Progenitor cell of endocrine pancreas (in vitro differentiated cells): ENCODE results near the gene TSPAN4. TPM values are rescaled to one million over a fixed set of nuclear protein-coding genes. Genes with fewer than 3 reads are reported as not detected.

Source experiments
- DNase-seq: peaks from one replicate; pipeline ENCODE4 v3.0.0; 2021; ENCODE audit warnings: low spot score; ENCODE audit not compliant: unreplicated experiment
- H3K27ac Mint-ChIP-seq: 2 replicates; pipeline ENCODE4 v1.8.0; 2021; ENCODE audit warnings: mild to moderate bottlenecking, moderate library complexity, mixed read lengths
- H3K27me3 Mint-ChIP-seq: 2 replicates; pipeline ENCODE4 v1.8.0; 2021; ENCODE audit warnings: mixed read lengths
- H3K36me3 Mint-ChIP-seq: 2 replicates; pipeline ENCODE4 v1.8.0; 2022; ENCODE audit warnings: mixed read lengths; ENCODE audit not compliant: insufficient read depth
- H3K4me1 Mint-ChIP-seq: 2 replicates; pipeline ENCODE4 v1.8.0; 2021; ENCODE audit warnings: low read depth, mixed read lengths
- H3K4me3 Mint-ChIP-seq: 2 replicates; pipeline ENCODE4 v1.8.0; 2021; ENCODE audit warnings: low read depth, mild to moderate bottlenecking, moderate library complexity, mixed read lengths
- H3K9me3 Mint-ChIP-seq: 2 replicates; pipeline ENCODE4 v1.8.0; 2021; ENCODE audit warnings: low read depth, mixed read lengths
- CTCF ChIP-seq: fragments of 200-600 bp; sonication (generic); IDR thresholded peaks from one replicate; pipeline ENCODE4 v1.5.0; 2021; ENCODE audit warnings: antibody characterized with exemption, mild to moderate bottlenecking; ENCODE audit not compliant: unreplicated experiment
- total RNA-seq: library from RNA; stranded (reverse); gene quantifications from 2 replicates; pipeline ENCODE4 v1.2.1, GENCODE V29; 2021

The TSPAN4 gene
- total RNA-seq, 1 donor from 2014 or later = 24.9 TPM

- Mint-ChIP-seq H3K27ac (no peak overlapping the region), H3K27me3 (no peaks in the 10 kb centered on the region), H3K9me3 (no peaks in the 10 kb centered on the region), H3K4me3 (no peak overlapping the region), H3K36me3 (no peaks in the 10 kb centered on the region), H3K4me1 (peaks cover 8% of the 10 kb centered on the region)
- DNase-seq = no peak
- TF ChIP-seq CTCF = no peak
Observed at GRCh38 chr11:914204-914603, 71.6 kb downstream of the TSPAN4 start.

GRCh38 chr11:914747-915501 lies 72.3 kb downstream of the TSPAN4 start:
- H3K4me3 Mint-ChIP-seq = no peak overlapping the region
- H3K36me3 Mint-ChIP-seq = no peaks in the 10 kb centered on the region
- TF ChIP-seq CTCF = no peak
- H3K27me3 Mint-ChIP-seq = no peaks in the 10 kb centered on the region
- no peaks in the 10 kb centered on the region for H3K9me3 Mint-ChIP-seq
- no peak overlapping the region for H3K27ac Mint-ChIP-seq
- peaks cover 4% of the 10 kb centered on the region for H3K4me1 Mint-ChIP-seq
- DNase-seq = no peak

Other genes starting within 250 kb of the TSPAN4 start
- gene IRF7, start 226.9 kb upstream of the TSPAN4 start, total RNA-seq = 8.7 and 12.6 TPM in 2 replicates
- 0.24 and 0.98 TPM in 2 replicates for gene CDHR5, start 217.9 kb upstream of the TSPAN4 start, total RNA-seq
- 2.9 and 3.8 TPM in 2 replicates for gene SCT, start 215.7 kb upstream of the TSPAN4 start, total RNA-seq
- 1.1 and 2.7 TPM in 2 replicates for gene DRD4, start 205.6 kb upstream of the TSPAN4 start, total RNA-seq
- gene DEAF1, start 147.6 kb upstream of the TSPAN4 start, total RNA-seq = 49.2 and 57.0 TPM in 2 replicates
- gene TMEM80, start 147.0 kb upstream of the TSPAN4 start, total RNA-seq = 29.4 and 32.6 TPM in 2 replicates
- 100.0 and 111 TPM in 2 replicates for gene EPS8L2, start 136.6 kb upstream of the TSPAN4 start, total RNA-seq
- gene TALDO1, start 95.4 kb upstream of the TSPAN4 start, total RNA-seq = 112 and 120 TPM in 2 replicates
- gene GATD1, start 65.4 kb upstream of the TSPAN4 start, total RNA-seq = 74.1 and 75.4 TPM in 2 replicates
- not detected in 2 replicates for gene CEND1, start 52.8 kb upstream of the TSPAN4 start, total RNA-seq
- 40.5 and 48.9 TPM in 2 replicates for gene SLC25A22, start 44.6 kb upstream of the TSPAN4 start, total RNA-seq
- 33.3 and 35.0 TPM in 2 replicates for gene PIDD1, start 37.6 kb upstream of the TSPAN4 start, total RNA-seq
- 1,463 and 1,530 TPM in 2 replicates for gene RPLP2, start 32.9 kb upstream of the TSPAN4 start, total RNA-seq
- 47.3 and 51.1 TPM in 2 replicates for gene PNPLA2, start 23.9 kb upstream of the TSPAN4 start, total RNA-seq
- 50.9 and 52.9 TPM in 2 replicates for gene CRACR2B, start 14.9 kb upstream of the TSPAN4 start, total RNA-seq
- 154 and 160 TPM in 2 replicates for gene CD151, start 9.9 kb upstream of the TSPAN4 start, total RNA-seq
- 89.6 and 97.9 TPM in 2 replicates for gene POLR2L, start 323 bp upstream of the TSPAN4 start, total RNA-seq
- gene CHID1, start 68.0 kb downstream of the TSPAN4 start, total RNA-seq = 79.1 and 87.0 TPM in 2 replicates
- 86.6 and 88.8 TPM in 2 replicates for gene AP2A2, start 83.0 kb downstream of the TSPAN4 start, total RNA-seq
- gene MUC6, start 193.9 kb downstream of the TSPAN4 start, total RNA-seq = 1.6 and 1.9 TPM in 2 replicates
- not detected in 2 replicates for gene MUC2, start 232.0 kb downstream of the TSPAN4 start, total RNA-seq